Hepatic stellate cell (primary cell): Measurements from ENCODE around the gene PPFIA1.

Experiments used
- DNase-seq: peaks from one replicate; pipeline ENCODE4 v3.0.0; 2011; ENCODE audit warnings: low spot score

PPFIA1 gene

GRCh38 chr11:70432065-70432464 lies 161.6 kb downstream of the PPFIA1 start:
- no peak for DNase-seq

- no peak for DNase-seq
Observed at GRCh38 chr11:70432580-70432979, 162.1 kb downstream of the PPFIA1 start.

- DNase-seq, result no peak
Observed at GRCh38 chr11:70433038-70433437, 162.5 kb downstream of the PPFIA1 start.

- DNase-seq, result no peak
Observed at GRCh38 chr11:70433526-70433925, 163.0 kb downstream of the PPFIA1 start.
